GM13977 (cell line): Measurements from ENCODE around the gene GPR82.

Experiments used
- DNase-seq: peaks from one replicate; pipeline ENCODE4 v3.0.0; 2012; ENCODE audit warnings: low spot score
- CTCF ChIP-seq: IDR thresholded peaks from 2 replicates; pipeline ENCODE4 v1.5.1; 2012; ENCODE audit warnings: mild to moderate bottlenecking, control low read depth; ENCODE audit not compliant: insufficient read depth; ENCODE audit errors: extremely low read depth, missing control alignments
- in situ Hi-C: fragments of 300-500 bp; cut with MboI; formaldehyde crosslinking; loops from one replicate; pipeline ENCODE4 v1.12.0; 2022; ENCODE audit warnings: low sequenced_read_pairs, low pct_unique_long_range_greater_than_20kb, mixed read lengths, inconsistent platforms; ENCODE audit not compliant: unreplicated experiment

GPR82 gene

GRCh38 chrX:41688835-41689234, 35.1 kb upstream of the GPR82 start, which contains the start of gene GPR34:
TSS of gene GPR34 (plus strand) at chrX:41688973. CDS start at chrX:41695634, 6,661 bp downstream.
- TF ChIP-seq CTCF = no peak
- in situ Hi-C loops = no loop called here
- no peak for DNase-seq

- no peak for TF ChIP-seq CTCF
- in situ Hi-C loops = no loop called here
- DNase-seq = no peak
Measured at GRCh38 chrX:41689711-41690110, 34.3 kb upstream of the GPR82 start.

GRCh38 chrX:41692162-41692749, 31.7 kb upstream of the GPR82 start:
- in situ Hi-C loops = no loop called here
- DNase-seq = no peak
- no peak for TF ChIP-seq CTCF

- in situ Hi-C loops = no loop called here
- TF ChIP-seq CTCF = no peak
- DNase-seq = no peak
Measured at GRCh38 chrX:41693024-41693423, 31.0 kb upstream of the GPR82 start.

GRCh38 chrX:41695426-41695825, 28.6 kb upstream of the GPR82 start:
- in situ Hi-C loops = no loop called here
- DNase-seq = no peak
- no peak for TF ChIP-seq CTCF

- no peak for TF ChIP-seq CTCF
- in situ Hi-C loops = no loop called here
- no peak for DNase-seq
Measured at GRCh38 chrX:41703574-41704029, 20.4 kb upstream of the GPR82 start.
